BJ (cell line): ENCODE data around the gene IGF2R. TPM values are rescaled to one million over a fixed set of nuclear protein-coding genes. Genes with fewer than 3 reads are reported as not detected.

ENCODE experiments used
- CTCF ChIA-PET: fragments of 350-600 bp; formaldehyde crosslinking; extraction: SDS; loops from one replicate; lab custom pipeline; 2021; ENCODE audit warnings: antibody characterized with exemption, inconsistent platforms; lab: Yijun Ruan, JAX
- POLR2A ChIA-PET: fragments of 300-600 bp; sonication (Branson Sonifier 250); formaldehyde crosslinking; extraction: SDS; loops from one replicate; lab custom pipeline; 2021; ENCODE audit warnings: antibody characterized with exemption; lab: Charles Lee
- DNase-seq: peaks from one replicate; pipeline ENCODE4 v3.0.0-alpha.2; 2011; ENCODE audit warnings: low read depth
- H3K27me3 ChIP-seq: 2 replicates; pipeline ENCODE4 v1.6.0; 2011; ENCODE audit warnings: low read length; ENCODE audit not compliant: control insufficient read depth, insufficient read depth
- H3K36me3 ChIP-seq: 2 replicates; pipeline ENCODE4 v1.5.1; 2011; ENCODE audit warnings: low read length; ENCODE audit not compliant: control insufficient read depth, insufficient read depth
- H3K4me3 ChIP-seq: 2 replicates; pipeline ENCODE4 v1.5.1; 2011; ENCODE audit warnings: low read depth, mild to moderate bottlenecking, control low read depth, low read length
- polyA plus RNA-seq: library from polyadenylated mRNA; depleted of rRNA; stranded (reverse); fragments of >200 nt; gene quantifications from 2 replicates; pipeline ENCODE4 v1.2.3, GENCODE V29; 2011
- TF ChIP-seq, protein P1 (sequence below): IDR thresholded peaks from 2 replicates; pipeline ENCODE4 v1.5.1; 2011; ENCODE audit warnings: low read depth, mild to moderate bottlenecking, control low read depth, inconsistent platforms, low read length, moderate library complexity; ENCODE audit not compliant: insufficient read depth

The IGF2R gene
- polyA plus RNA-seq, 1 experiment: 39.4 TPM

DNA sequence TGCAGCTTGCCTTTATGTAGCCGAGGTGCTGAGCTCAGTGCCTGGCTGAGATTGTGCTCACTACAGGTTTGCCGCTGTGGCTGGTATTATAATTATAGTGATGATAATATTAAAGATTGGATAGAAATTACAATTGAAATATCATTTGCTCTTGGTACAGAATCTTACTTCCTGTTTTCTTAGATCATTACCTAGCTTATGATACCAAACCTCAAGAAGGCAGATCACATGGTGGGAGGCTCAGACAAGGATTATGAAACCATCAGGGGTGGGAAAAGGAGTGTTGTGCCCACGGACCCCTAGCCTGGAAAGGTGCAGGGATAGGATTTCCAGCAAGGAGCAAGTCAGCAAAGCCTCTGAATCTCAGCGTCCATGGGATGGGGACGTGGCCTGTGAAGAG is 70.6 kb downstream of the IGF2R start:
- no peak for DNase-seq
- CTCF ChIA-PET: interaction anchor here (0.7 kb wide), 1 partner anchor 37 kb away, joined by 3 read pairs; no protein-coding TSS in a partner anchor
- POLR2A ChIA-PET: no interaction called here
- peaks cover 15% of the 10 kb centered on the region for H3K36me3 ChIP-seq
- no peaks in the 10 kb centered on the region for H3K27me3 ChIP-seq
- TF ChIP-seq, protein P1, sequence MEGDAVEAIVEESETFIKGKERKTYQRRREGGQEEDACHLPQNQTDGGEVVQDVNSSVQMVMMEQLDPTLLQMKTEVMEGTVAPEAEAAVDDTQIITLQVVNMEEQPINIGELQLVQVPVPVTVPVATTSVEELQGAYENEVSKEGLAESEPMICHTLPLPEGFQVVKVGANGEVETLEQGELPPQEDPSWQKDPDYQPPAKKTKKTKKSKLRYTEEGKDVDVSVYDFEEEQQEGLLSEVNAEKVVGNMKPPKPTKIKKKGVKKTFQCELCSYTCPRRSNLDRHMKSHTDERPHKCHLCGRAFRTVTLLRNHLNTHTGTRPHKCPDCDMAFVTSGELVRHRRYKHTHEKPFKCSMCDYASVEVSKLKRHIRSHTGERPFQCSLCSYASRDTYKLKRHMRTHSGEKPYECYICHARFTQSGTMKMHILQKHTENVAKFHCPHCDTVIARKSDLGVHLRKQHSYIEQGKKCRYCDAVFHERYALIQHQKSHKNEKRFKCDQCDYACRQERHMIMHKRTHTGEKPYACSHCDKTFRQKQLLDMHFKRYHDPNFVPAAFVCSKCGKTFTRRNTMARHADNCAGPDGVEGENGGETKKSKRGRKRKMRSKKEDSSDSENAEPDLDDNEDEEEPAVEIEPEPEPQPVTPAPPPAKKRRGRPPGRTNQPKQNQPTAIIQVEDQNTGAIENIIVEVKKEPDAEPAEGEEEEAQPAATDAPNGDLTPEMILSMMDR: no peak
- no peak overlapping the region for H3K4me3 ChIP-seq

DNA sequence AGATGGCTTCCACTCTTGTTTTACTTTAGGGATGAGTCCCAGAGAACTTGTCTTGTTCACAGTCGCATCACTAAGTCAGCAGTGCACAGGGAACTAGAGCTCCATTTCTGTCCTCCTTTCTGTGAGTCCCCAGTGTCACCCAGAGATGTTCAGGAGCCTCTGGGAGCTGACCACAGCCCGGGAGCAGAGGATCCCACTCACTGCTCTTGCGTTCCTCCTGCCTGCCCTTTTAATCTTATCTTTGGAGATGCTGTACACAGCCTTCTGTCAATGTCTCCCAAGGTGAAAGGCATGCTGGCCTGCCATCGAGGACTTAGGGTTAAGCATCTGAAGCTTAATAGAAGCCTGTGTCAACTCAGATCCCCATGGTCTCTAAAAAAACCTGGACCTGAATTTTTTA is 71.2 kb downstream of the IGF2R start:
- peaks cover 15% of the 10 kb centered on the region for H3K36me3 ChIP-seq
- TF ChIP-seq, protein P1: no peak
- no peak overlapping the region for H3K4me3 ChIP-seq
- H3K27me3 ChIP-seq: no peaks in the 10 kb centered on the region
- DNase-seq: no peak
- POLR2A ChIA-PET: no interaction called here
- CTCF ChIA-PET: no interaction called here

DNA sequence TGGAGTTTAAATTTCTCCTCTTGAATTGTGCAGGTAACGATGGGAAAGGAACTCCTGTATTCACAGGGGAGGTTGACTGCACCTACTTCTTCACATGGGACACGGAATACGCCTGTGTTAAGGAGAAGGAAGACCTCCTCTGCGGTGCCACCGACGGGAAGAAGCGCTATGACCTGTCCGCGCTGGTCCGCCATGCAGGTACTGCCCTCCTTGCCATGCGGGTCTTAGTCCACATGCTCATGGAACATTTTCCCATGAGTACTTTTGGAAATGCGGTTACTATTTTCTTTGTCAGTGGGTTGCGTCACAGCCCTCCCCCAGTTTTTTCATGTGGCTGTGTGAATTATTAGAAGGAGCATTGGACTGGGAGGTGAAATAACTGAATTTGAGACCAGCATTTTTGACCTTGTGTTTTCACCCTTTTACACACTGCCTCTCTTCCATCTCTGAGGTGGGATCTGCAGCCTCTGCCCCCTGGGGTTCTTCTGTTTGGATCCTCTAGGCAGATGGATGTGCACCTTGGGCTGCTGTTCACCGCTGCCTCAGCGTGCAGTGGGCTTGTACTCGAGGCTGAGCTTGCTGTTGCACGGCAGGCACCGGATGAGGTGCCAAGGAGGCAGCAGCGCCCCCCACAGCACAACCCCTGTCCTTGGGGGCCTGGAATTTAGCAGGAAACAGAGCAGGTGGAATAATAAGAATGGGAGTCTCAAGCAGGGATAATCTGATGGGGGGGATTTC is 71.8 kb downstream of the IGF2R start:
- TF ChIP-seq, protein P1: no peak
- Histone ChIP-seq H3K4me3 (no peak overlapping the region), H3K27me3 (no peaks in the 10 kb centered on the region), H3K36me3 (peaks cover 12% of the 10 kb centered on the region)
- ChIA-PET CTCF (interaction anchor here (1.3 kb wide), 1 partner anchor 8 kb away, joined by 4 read pairs; no protein-coding TSS in a partner anchor), POLR2A (no interaction called here)
- DNase-seq: no peak

DNA sequence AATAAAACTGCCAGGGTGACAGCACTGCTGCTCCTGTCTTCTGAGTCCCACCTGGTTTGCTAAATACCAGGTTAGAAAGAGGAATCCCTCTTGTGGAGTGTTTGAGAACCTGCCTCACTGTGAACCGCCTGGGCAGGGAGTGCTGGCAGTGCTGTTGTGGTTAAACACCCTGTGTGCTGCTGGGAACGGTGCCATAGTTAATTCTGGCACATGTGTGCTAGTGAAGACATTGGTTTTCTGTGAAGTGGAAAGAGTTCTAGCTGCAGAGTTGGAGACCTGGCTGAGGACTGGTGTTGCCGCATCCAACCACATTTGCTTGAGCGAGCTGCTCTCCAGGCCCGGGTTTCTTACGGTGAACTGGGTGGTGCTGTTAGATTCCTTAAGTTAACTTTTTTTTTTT is 72.7 kb downstream of the IGF2R start:
- POLR2A ChIA-PET: no interaction called here

More for the DNA sequence above, 72.7 kb downstream of the IGF2R start:
- CTCF ChIA-PET: interaction anchor here (0.6 to 1.3 kb wide), 3 partner anchors 9 to 208 kb away, joined by 3 to 4 read pairs (median 4); no protein-coding TSS in a partner anchor
- Histone ChIP-seq H3K4me3 (no peak overlapping the region), H3K36me3 (peaks cover 11% of the 10 kb centered on the region), H3K27me3 (no peaks in the 10 kb centered on the region)
- DNase-seq: no peak
- TF ChIP-seq, protein P1: peak; percentile 40
